K562 (cell line): ENCODE measurements around the gene ZNF668. TPM values are rescaled to one million over a fixed set of nuclear protein-coding genes. Genes with fewer than 3 reads are reported as not detected.

Experiments
- ARID1B ChIP-seq: fragments of 450-650 bp; IDR thresholded peaks from 2 replicates; pipeline ENCODE4 v1.6.1; 2016; ENCODE audit warnings: antibody characterized with exemption, mild to moderate bottlenecking, inconsistent platforms
- CREB1 ChIP-seq, 2 experiments: sonication (generic) in 1 of 2; formaldehyde crosslinking in 1 of 2; IDR thresholded peaks; 2 replicates each; pipeline versions ENCODE4 v1.6.1 to v1.8.0; 2012 to 2022; ENCODE audit warnings: inconsistent platforms in 1 of 2, mild to moderate bottlenecking in 1 of 2, missing genetic modification reagents in 1 of 2, moderate library complexity in 1 of 2
- ETV6 ChIP-seq, 3 experiments: fragments of 150-350 bp in 1 of 3; sonication (generic) in 1 of 3; formaldehyde crosslinking in 1 of 3; IDR thresholded peaks; 2 replicates each; pipeline versions ENCODE4 v1.6.1 to v1.8.0; 2014 to 2022; ENCODE audit warnings: borderline replicate concordance in 2 of 3, low read depth in 2 of 3, antibody characterized with exemption in 1 of 3, low read length in 1 of 3, mild to moderate bottlenecking in 1 of 3, missing genetic modification reagents in 1 of 3
- MEF2D ChIP-seq: conservative IDR thresholded peaks from 2 replicates; pipeline ENCODE4 v1.6.1; 2016; ENCODE audit warnings: low read depth, missing genetic modification characterization, missing compliant biosample characterization
- NCOR1 ChIP-seq: fragments of 450-650 bp; IDR thresholded peaks from 2 replicates; pipeline ENCODE4 v1.6.1; 2016; ENCODE audit warnings: mild to moderate bottlenecking, moderate library complexity
- PHB2 ChIP-seq: fragments of 450-650 bp; IDR thresholded peaks from 2 replicates; pipeline ENCODE4 v1.6.1; 2017; ENCODE audit warnings: low read depth
- SUPT5H ChIP-seq: fragments of 450-650 bp; IDR thresholded peaks from 2 replicates; pipeline ENCODE4 v1.6.1; 2016
- TRIM24 ChIP-seq, 2 experiments: fragments of 450-650 bp; IDR thresholded peaks; 2 replicates each; pipeline ENCODE4 v1.6.1; 2016
- ZNF263 ChIP-seq: sonication (generic); formaldehyde crosslinking; IDR thresholded peaks from 2 replicates; pipeline ENCODE4 v1.8.0; 2022; ENCODE audit warnings: mild to moderate bottlenecking, missing genetic modification reagents, borderline replicate concordance
- ZNF696 ChIP-seq: fragments of 250-450 bp; sonication (Bioruptor Pico); conservative IDR thresholded peaks from 2 replicates; pipeline ENCODE4 v1.4.0; 2020; ENCODE audit warnings: mild to moderate bottlenecking, moderate library complexity
- polyA plus RNA-seq, 8 experiments: library from polyadenylated mRNA; depleted of rRNA in 4 of 8; stranded (reverse) in 5 of 8; unstranded in 3 of 8; fragments of >200 nt; fragmentation: Nextera tagmentation in 2 of 8; fragmentation: Illumina TruSeq in 1 of 8; extraction: Ambion mirVana in 2 of 8; extraction: Trizol in 1 of 8; gene quantifications; 2 replicates each; pipeline versions ENCODE4 v1.2.1 to v1.2.3, GENCODE V29; 2011 to 2014; ENCODE audit warnings: inconsistent platforms in 1 of 8, missing spikeins in 1 of 8
- total RNA-seq, 7 experiments: library from RNA; depleted of rRNA in 6 of 7; stranded (reverse); fragments of >200 nt in 6 of 7; fragmentation: Illumina TruSeq in 2 of 7; extraction: Trizol in 2 of 7; gene quantifications; 2 replicates each; pipeline versions ENCODE4 v1.2.1 to v1.2.3, GENCODE V29; 2011 to 2021; ENCODE audit warnings: low replicate concordance in 1 of 7
- TF ChIP-seq, protein P1 (sequence below), 2 experiments: fragments of 450-650 bp; IDR thresholded peaks; 2 replicates each; pipeline ENCODE4 v1.6.1; 2018; ENCODE audit warnings: mild to moderate bottlenecking in 2 of 2, low read depth in 1 of 2; ENCODE audit not compliant: partially characterized antibody in 2 of 2
- TF ChIP-seq, protein P2 (sequence below): fragments of 450-650 bp; formaldehyde crosslinking; IDR thresholded peaks from 2 replicates; pipeline ENCODE4 v1.4.0; 2020; ENCODE audit warnings: mild to moderate bottlenecking, mixed read lengths
- TF ChIP-seq, protein P3 (sequence below): sonication (generic); formaldehyde crosslinking; IDR thresholded peaks from 2 replicates; pipeline ENCODE4 v1.9.0; 2022; ENCODE audit warnings: mild to moderate bottlenecking, missing genetic modification reagents
- TF ChIP-seq, protein P4 (sequence below): fragments of 450-650 bp; IDR thresholded peaks from 2 replicates; pipeline ENCODE4 v1.6.1; 2017; ENCODE audit warnings: antibody characterized with exemption, mild to moderate bottlenecking
- TF ChIP-seq, protein P5 (sequence below): fragments of 250-450 bp; sonication (Bioruptor Pico); IDR thresholded peaks from 2 replicates; pipeline ENCODE4 v1.8.0; 2022; ENCODE audit warnings: inconsistent platforms

Gene ZNF668
- total and polyA plus RNA-seq, 9 of the 15 experiments (the other 6 are each of a cell fraction or from before 2014, with no cell fraction given), result 0.04 to 15.3 (median 3.8) TPM; not detected in 1

DNA sequence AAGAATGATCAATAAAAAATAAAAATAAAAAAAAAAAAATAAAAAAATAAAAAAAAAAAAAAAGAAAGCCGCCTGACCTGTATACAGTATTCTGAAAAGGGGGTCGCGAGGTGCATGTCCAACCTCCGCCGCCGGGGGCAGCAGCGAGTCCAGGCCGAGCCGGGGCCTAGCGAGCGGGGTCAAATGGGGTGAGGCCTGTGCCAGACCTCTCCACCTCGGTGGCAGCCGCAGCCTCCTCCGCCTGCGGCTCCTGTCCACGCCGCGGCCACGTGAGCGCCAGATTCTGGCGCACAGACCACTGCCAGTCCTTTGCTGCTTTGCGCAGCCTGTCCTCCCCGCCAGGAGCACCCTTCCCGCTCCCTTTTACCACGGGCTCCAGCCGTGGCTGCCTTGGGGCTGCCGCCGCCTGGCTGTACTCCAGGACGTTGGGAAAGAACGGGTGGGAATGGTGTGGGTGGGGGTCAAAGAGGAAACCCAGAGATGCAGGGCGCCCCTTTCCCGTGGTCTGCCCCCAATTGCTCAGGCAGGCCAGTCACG lies 31.7 kb upstream of the ZNF668 start (continued):
- TF ChIP-seq, protein P1, sequence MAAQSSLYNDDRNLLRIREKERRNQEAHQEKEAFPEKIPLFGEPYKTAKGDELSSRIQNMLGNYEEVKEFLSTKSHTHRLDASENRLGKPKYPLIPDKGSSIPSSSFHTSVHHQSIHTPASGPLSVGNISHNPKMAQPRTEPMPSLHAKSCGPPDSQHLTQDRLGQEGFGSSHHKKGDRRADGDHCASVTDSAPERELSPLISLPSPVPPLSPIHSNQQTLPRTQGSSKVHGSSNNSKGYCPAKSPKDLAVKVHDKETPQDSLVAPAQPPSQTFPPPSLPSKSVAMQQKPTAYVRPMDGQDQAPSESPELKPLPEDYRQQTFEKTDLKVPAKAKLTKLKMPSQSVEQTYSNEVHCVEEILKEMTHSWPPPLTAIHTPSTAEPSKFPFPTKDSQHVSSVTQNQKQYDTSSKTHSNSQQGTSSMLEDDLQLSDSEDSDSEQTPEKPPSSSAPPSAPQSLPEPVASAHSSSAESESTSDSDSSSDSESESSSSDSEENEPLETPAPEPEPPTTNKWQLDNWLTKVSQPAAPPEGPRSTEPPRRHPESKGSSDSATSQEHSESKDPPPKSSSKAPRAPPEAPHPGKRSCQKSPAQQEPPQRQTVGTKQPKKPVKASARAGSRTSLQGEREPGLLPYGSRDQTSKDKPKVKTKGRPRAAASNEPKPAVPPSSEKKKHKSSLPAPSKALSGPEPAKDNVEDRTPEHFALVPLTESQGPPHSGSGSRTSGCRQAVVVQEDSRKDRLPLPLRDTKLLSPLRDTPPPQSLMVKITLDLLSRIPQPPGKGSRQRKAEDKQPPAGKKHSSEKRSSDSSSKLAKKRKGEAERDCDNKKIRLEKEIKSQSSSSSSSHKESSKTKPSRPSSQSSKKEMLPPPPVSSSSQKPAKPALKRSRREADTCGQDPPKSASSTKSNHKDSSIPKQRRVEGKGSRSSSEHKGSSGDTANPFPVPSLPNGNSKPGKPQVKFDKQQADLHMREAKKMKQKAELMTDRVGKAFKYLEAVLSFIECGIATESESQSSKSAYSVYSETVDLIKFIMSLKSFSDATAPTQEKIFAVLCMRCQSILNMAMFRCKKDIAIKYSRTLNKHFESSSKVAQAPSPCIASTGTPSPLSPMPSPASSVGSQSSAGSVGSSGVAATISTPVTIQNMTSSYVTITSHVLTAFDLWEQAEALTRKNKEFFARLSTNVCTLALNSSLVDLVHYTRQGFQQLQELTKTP (IDR thresholded peaks at IDR 0.05; ENCODE audit: low read depth in 1 of 2, partially characterized antibody in 2 of 2), result peak in 1 of 2 experiments; percentile 23
- TF ChIP-seq TRIM24 (IDR thresholded peaks at IDR 0.05) (peak in 1 of 2 experiments; percentile 78; a peak in 3 of 4 replicates), SUPT5H (peak; percentile 55; the same call in 1 of the 2 replicates), PHB2 (no peak), ZNF263 (CRISPR knock-in tag) (peak; percentile 77), CREB1 (IDR thresholded peaks at IDR 0.05) (no peak), CREB1 (CRISPR knock-in tag; IDR thresholded peaks at IDR 0.05) (no peak), NCOR1 (peak; percentile 87), ZNF696 (CRISPR knock-in tag) (no peak), MEF2D (tag) (0 out of 2 replicates have a peak, but pooled peaks have one; percentile 20), ETV6 (IDR thresholded peaks at IDR 0.05; ENCODE audit: borderline replicate concordance in 1 of 2, low read depth in 2 of 2, low read length in 1 of 2) (no peak), ETV6 (CRISPR knock-in tag; IDR thresholded peaks at IDR 0.05; ENCODE audit: borderline replicate concordance) (no peak), ARID1B (peak; percentile 66)
- TF ChIP-seq, protein P2, sequence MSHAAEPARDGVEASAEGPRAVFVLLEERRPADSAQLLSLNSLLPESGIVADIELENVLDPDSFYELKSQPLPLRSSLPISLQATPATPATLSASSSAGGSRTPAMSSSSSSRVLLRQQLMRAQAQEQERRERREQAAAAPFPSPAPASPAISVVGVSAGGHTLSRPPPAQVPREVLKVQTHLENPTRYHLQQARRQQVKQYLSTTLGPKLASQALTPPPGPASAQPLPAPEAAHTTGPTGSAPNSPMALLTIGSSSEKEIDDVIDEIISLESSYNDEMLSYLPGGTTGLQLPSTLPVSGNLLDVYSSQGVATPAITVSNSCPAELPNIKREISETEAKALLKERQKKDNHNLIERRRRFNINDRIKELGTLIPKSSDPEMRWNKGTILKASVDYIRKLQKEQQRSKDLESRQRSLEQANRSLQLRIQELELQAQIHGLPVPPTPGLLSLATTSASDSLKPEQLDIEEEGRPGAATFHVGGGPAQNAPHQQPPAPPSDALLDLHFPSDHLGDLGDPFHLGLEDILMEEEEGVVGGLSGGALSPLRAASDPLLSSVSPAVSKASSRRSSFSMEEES, result no peak
- TF ChIP-seq, protein P3, sequence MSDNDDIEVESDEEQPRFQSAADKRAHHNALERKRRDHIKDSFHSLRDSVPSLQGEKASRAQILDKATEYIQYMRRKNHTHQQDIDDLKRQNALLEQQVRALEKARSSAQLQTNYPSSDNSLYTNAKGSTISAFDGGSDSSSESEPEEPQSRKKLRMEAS (CRISPR knock-in tag), result peak; percentile 87
- TF ChIP-seq, protein P4, sequence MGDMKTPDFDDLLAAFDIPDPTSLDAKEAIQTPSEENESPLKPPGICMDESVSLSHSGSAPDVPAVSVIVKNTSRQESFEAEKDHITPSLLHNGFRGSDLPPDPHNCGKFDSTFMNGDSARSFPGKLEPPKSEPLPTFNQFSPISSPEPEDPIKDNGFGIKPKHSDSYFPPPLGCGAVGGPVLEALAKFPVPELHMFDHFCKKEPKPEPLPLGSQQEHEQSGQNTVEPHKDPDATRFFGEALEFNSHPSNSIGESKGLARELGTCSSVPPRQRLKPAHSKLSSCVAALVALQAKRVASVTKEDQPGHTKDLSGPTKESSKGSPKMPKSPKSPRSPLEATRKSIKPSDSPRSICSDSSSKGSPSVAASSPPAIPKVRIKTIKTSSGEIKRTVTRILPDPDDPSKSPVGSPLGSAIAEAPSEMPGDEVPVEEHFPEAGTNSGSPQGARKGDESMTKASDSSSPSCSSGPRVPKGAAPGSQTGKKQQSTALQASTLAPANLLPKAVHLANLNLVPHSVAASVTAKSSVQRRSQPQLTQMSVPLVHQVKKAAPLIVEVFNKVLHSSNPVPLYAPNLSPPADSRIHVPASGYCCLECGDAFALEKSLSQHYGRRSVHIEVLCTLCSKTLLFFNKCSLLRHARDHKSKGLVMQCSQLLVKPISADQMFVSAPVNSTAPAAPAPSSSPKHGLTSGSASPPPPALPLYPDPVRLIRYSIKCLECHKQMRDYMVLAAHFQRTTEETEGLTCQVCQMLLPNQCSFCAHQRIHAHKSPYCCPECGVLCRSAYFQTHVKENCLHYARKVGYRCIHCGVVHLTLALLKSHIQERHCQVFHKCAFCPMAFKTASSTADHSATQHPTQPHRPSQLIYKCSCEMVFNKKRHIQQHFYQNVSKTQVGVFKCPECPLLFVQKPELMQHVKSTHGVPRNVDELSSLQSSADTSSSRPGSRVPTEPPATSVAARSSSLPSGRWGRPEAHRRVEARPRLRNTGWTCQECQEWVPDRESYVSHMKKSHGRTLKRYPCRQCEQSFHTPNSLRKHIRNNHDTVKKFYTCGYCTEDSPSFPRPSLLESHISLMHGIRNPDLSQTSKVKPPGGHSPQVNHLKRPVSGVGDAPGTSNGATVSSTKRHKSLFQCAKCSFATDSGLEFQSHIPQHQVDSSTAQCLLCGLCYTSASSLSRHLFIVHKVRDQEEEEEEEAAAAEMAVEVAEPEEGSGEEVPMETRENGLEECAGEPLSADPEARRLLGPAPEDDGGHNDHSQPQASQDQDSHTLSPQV, result peak; percentile 97
- TF ChIP-seq, protein P5, sequence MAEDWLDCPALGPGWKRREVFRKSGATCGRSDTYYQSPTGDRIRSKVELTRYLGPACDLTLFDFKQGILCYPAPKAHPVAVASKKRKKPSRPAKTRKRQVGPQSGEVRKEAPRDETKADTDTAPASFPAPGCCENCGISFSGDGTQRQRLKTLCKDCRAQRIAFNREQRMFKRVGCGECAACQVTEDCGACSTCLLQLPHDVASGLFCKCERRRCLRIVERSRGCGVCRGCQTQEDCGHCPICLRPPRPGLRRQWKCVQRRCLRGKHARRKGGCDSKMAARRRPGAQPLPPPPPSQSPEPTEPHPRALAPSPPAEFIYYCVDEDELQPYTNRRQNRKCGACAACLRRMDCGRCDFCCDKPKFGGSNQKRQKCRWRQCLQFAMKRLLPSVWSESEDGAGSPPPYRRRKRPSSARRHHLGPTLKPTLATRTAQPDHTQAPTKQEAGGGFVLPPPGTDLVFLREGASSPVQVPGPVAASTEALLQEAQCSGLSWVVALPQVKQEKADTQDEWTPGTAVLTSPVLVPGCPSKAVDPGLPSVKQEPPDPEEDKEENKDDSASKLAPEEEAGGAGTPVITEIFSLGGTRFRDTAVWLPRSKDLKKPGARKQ (CRISPR knock-in tag), result no peak
